ENCODE measurements around the gene USP6NL.

The USP6NL gene

DNA sequence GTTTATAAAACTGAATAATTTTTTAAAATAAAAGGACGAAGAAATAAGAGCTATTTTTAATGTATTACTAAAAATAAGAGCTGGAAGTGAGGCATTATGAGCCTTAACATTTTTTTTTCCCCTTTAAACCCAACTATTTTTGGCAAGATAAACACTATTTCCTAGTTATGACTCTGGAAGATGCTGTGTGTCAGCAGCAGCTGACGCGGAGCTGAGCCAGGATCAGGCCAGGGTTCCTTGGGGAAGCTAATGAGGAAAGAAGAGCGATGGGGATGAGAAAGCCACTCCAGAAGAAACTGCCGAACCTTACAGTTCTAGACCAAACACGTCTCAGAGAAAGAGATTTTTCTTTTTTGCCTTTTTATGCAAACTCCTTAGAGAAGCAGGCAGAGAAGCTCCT, 85.9 kb downstream of the USP6NL start:
- no peak overlapping the region for H3K4me2 ChIP-seq (ENCODE audit: low read length)
- no peak overlapping the region for H3K27ac ChIP-seq
- no peaks in the 10 kb centered on the region for H3K79me2 ChIP-seq
- H3K9me3 ChIP-seq (ENCODE audit: control insufficient read depth, low read length): no peaks in the 10 kb centered on the region
- H3K36me3 ChIP-seq (ENCODE audit: control insufficient read depth, insufficient read depth, low read length): no peaks in the 10 kb centered on the region
- TF ChIP-seq, protein P1, sequence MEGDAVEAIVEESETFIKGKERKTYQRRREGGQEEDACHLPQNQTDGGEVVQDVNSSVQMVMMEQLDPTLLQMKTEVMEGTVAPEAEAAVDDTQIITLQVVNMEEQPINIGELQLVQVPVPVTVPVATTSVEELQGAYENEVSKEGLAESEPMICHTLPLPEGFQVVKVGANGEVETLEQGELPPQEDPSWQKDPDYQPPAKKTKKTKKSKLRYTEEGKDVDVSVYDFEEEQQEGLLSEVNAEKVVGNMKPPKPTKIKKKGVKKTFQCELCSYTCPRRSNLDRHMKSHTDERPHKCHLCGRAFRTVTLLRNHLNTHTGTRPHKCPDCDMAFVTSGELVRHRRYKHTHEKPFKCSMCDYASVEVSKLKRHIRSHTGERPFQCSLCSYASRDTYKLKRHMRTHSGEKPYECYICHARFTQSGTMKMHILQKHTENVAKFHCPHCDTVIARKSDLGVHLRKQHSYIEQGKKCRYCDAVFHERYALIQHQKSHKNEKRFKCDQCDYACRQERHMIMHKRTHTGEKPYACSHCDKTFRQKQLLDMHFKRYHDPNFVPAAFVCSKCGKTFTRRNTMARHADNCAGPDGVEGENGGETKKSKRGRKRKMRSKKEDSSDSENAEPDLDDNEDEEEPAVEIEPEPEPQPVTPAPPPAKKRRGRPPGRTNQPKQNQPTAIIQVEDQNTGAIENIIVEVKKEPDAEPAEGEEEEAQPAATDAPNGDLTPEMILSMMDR (IDR thresholded peaks at IDR 0.05): no peak
- no peaks in the 10 kb centered on the region for H3K27me3 ChIP-seq (ENCODE audit: control insufficient read depth, insufficient read depth, low read length)
- no peaks in the 10 kb centered on the region for H3K4me1 ChIP-seq
- H3K4me3 ChIP-seq (ENCODE audit: low read depth, low read length): no peak overlapping the region
- no peak overlapping the region for H3K9ac ChIP-seq
- H2AFZ ChIP-seq: no peak overlapping the region

DNA sequence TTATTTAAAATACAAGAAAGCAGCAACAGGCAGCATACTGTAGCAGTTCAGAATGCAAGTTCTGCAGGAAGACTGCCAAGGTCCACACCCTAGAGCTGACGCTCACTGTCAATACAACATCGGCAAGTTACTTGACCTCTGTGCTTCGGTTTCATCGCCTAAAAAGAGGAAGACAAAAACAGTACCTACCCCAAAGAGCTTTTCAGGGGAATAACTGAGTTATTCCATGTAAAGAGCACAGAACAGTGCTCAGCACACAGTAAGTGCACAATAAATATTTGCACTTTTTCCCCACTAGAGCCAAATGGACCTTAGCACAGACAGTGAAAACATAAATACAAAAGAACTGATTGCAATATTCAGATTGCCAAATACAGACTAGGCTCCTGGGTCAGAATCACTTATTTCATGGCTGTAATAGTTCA, 88.6 kb downstream of the USP6NL start:
- Histone ChIP-seq H3K9ac (no peak overlapping the region), H3K27ac (no peak overlapping the region)

DNA sequence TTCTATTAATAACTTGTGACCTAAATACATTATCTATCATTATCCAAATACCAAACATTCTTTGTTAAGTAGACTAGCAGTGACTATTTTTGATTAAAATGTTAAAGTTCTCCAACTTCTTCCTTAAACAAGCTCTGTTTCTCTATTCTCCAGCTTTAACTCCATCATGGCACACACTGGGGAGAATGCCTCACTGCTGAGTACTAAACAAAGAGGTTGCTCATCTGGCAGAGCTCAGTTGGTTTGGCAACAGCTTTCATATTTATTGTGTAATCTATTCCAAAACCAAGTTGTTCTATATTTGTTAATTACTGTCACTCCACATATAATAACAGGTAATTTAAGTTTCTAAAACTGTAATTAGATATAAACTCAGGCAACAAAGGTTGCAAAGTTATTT, 89.6 kb downstream of the USP6NL start:
- TF ChIP-seq, protein P1 (IDR thresholded peaks at IDR 0.05): no peak
- Histone ChIP-seq H3K79me2 (no peaks in the 10 kb centered on the region), H3K9me3 (ENCODE audit: control insufficient read depth, low read length) (no peaks in the 10 kb centered on the region), H3K4me2 (ENCODE audit: low read length) (no peak overlapping the region), H3K27me3 (ENCODE audit: control insufficient read depth, insufficient read depth, low read length) (no peaks in the 10 kb centered on the region), H2AFZ (no peak overlapping the region), H3K9ac (no peak overlapping the region), H3K36me3 (ENCODE audit: control insufficient read depth, insufficient read depth, low read length) (no peaks in the 10 kb centered on the region), H3K4me3 (ENCODE audit: low read depth, low read length) (no peak overlapping the region), H3K4me1 (no peaks in the 10 kb centered on the region), H3K27ac (no peak overlapping the region)

More for the DNA sequence above, 88.6 kb downstream of the USP6NL start:
- Histone ChIP-seq H3K4me1 (no peaks in the 10 kb centered on the region), H3K4me3 (ENCODE audit: low read depth, low read length) (no peak overlapping the region), H3K79me2 (no peaks in the 10 kb centered on the region), H3K4me2 (ENCODE audit: low read length) (no peak overlapping the region), H3K36me3 (ENCODE audit: control insufficient read depth, insufficient read depth, low read length) (no peaks in the 10 kb centered on the region), H3K9me3 (ENCODE audit: control insufficient read depth, low read length) (no peaks in the 10 kb centered on the region), H3K27me3 (ENCODE audit: control insufficient read depth, insufficient read depth, low read length) (no peaks in the 10 kb centered on the region), H2AFZ (no peak overlapping the region)
- TF ChIP-seq, protein P1 (IDR thresholded peaks at IDR 0.05): no peak

DNA sequence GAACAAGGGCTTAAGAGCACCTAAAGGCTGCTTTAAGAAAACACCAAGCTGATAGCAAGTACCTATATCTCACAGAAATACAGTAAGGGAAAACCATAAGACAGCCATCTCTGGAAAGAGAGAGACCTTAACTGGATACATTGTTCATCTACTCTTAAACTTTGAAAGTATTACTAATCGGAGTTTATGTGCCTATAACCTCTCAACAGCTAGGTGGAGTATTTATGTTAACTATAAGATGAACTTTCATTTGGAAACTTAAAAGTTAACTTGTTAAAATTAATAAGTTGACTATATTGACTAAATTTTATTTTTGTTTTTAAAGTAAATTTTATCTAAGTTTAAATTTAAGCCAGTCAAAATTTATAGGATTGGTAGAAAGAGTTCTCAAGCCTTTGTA, 90.6 kb downstream of the USP6NL start:
- TF ChIP-seq, protein P1 (IDR thresholded peaks at IDR 0.05): no peak
- no peaks in the 10 kb centered on the region for H3K79me2 ChIP-seq
- no peak overlapping the region for H2AFZ ChIP-seq
- no peaks in the 10 kb centered on the region for H3K36me3 ChIP-seq (ENCODE audit: control insufficient read depth, insufficient read depth, low read length)
- H3K4me1 ChIP-seq: no peaks in the 10 kb centered on the region
- no peak overlapping the region for H3K4me2 ChIP-seq (ENCODE audit: low read length)
- no peak overlapping the region for H3K4me3 ChIP-seq (ENCODE audit: low read depth, low read length)
- no peaks in the 10 kb centered on the region for H3K9me3 ChIP-seq (ENCODE audit: control insufficient read depth, low read length)
- no peak overlapping the region for H3K27ac ChIP-seq
- H3K9ac ChIP-seq: no peak overlapping the region
- H3K27me3 ChIP-seq (ENCODE audit: control insufficient read depth, insufficient read depth, low read length): no peaks in the 10 kb centered on the region

DNA sequence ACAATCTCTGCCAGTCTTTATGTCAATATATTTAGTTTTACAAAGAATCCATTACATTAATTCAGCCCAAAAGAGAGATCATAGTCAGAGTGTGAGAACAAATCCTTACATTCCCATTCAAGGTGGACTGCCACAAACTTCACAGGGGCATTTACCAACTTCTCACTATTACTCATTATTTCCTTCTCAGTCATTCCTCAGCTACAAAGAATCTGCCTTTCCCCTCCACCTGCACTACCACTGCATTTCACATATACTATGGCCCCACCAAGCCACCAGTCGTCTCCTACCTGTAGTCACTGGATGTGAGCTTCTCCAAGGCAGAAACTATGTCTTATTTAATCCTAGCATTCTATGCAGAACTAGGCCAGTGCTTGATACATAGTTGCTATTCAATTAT, 94.3 kb downstream of the USP6NL start:
- Histone ChIP-seq H3K9me3 (ENCODE audit: control insufficient read depth, low read length) (no peaks in the 10 kb centered on the region), H3K27ac (no peak overlapping the region), H3K36me3 (ENCODE audit: control insufficient read depth, insufficient read depth, low read length) (no peaks in the 10 kb centered on the region), H3K4me3 (ENCODE audit: low read depth, low read length) (no peak overlapping the region), H3K27me3 (ENCODE audit: control insufficient read depth, insufficient read depth, low read length) (no peaks in the 10 kb centered on the region), H3K4me2 (ENCODE audit: low read length) (no peak overlapping the region), H3K79me2 (no peaks in the 10 kb centered on the region), H3K9ac (no peak overlapping the region), H2AFZ (no peak overlapping the region), H3K4me1 (no peaks in the 10 kb centered on the region)
- TF ChIP-seq, protein P1 (IDR thresholded peaks at IDR 0.05): no peak
